Measurements from ENCODE around the gene ANKRD52. TPM values are rescaled to one million over a fixed set of nuclear protein-coding genes. Genes with fewer than 3 reads are reported as not detected.
A peak's percentile ranks its signal among the peaks of the same experiment; 100 is the strongest.

Gene ANKRD52
- total and polyA plus RNA-seq, 2 of the 8 experiments (the other 6 are each of a cell fraction or from before 2014, with no cell fraction given), result 14.0 to 36.3 TPM

DNA sequence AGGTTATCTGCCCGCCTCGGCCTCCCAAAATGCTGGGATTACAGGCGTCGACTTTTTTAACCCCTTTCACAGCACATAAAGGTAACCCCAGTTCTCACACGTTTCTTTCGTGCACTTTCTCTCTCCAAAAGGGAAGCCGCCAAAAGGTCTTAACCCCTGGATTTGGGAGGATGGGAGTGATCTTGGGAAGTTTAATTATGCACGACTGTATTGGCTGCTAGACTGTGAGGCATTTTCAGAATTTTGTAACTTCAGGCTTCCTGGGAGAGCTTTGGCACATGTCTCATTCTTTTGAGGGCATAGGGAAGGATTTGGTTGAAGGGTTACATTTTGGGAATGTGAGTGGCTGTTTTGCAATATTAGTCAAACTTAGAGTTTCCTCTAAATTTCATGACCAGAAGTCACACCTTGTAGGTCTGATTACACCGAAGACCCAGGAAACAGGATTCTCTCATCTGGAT lies 67.5 kb downstream of the ANKRD52 start:
- DNase-seq (ENCODE audit: low read depth in 1 of 2, low spot score in 2 of 2) (no peak), FAIRE-seq (no peak)
- peak overlapping the region; percentile 51 to 96 for H3K4me2 ChIP-seq (ENCODE audit: insufficient read depth in 1 of 2, low read depth in 2 of 2, low read length in 2 of 2)
- WGBS, 2 experiments (ENCODE audit: extremely low coverage in 1 of 2, insufficient coverage in 1 of 2, insufficient read length in 1 of 2, insufficient replicate concordance in 2 of 2, low coverage in 1 of 2, low lambda C conversion rate in 2 of 2, missing lambda C conversion rate in 1 of 2), result 31% methylated on average over 9 of the region's 9 CpGs; no CpG with 5 or more reads in 1 of the 2 experiments
- H3K36me3 ChIP-seq (ENCODE audit: control insufficient read depth in 2 of 4, insufficient read depth in 4 of 4, low read length in 3 of 4), result peaks cover 7 to 13% (median 8%) of the 10 kb centered on the region in 4 experiments; a peak in 6 of 8 replicates
- peak overlapping the region in 2 of 4 experiments; percentile 37 to 62; a peak in 2 of 7 replicates for H3K9ac ChIP-seq (replicated peaks in 1 of 4; ENCODE audit: extremely low read depth in 1 of 4, low read depth in 3 of 4, low read length in 3 of 4)
- no peak overlapping the region for H3K56ac ChIP-seq (replicated peaks; ENCODE audit: insufficient read length, low read depth, low read length)
- no peak overlapping the region for H3K23ac ChIP-seq (ENCODE audit: insufficient read length)
- TF ChIP-seq GABPA (IDR thresholded peaks at IDR 0.05; ENCODE audit: borderline replicate concordance, insufficient read depth, low read length) (no peak), SIX5 (IDR thresholded peaks at IDR 0.05; ENCODE audit: low read depth, low read length) (no peak), JUN (IDR thresholded peaks at IDR 0.05; ENCODE audit: low read depth, low read length) (no peak), CREB1 (IDR thresholded peaks at IDR 0.05) (no peak), CBX8 (IDR thresholded peaks at IDR 0.05; ENCODE audit: borderline replicate concordance, low read depth, low read length) (no peak)
- TF ChIP-seq, protein P1, sequence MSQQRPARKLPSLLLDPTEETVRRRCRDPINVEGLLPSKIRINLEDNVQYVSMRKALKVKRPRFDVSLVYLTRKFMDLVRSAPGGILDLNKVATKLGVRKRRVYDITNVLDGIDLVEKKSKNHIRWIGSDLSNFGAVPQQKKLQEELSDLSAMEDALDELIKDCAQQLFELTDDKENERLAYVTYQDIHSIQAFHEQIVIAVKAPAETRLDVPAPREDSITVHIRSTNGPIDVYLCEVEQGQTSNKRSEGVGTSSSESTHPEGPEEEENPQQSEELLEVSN (IDR thresholded peaks at IDR 0.05), result peak; percentile 57; the same call in 1 of the 2 replicates
- TF ChIP-seq, protein P2, sequence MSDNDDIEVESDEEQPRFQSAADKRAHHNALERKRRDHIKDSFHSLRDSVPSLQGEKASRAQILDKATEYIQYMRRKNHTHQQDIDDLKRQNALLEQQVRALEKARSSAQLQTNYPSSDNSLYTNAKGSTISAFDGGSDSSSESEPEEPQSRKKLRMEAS (IDR thresholded peaks at IDR 0.05), result peak; percentile 61; the same call in 1 of the 2 replicates
- no peak overlapping the region for H2BK20ac ChIP-seq (ENCODE audit: low read length)
- peaks cover 2 to 8% (median 4%) of the 10 kb centered on the region in 4 experiments; a peak in 3 of 7 replicates for H3K4me1 ChIP-seq (replicated peaks in 1 of 4; ENCODE audit: control insufficient read depth in 3 of 4, insufficient read depth in 4 of 4, low read length in 3 of 4)
- H3K27me3 ChIP-seq (replicated peaks in 1 of 4; ENCODE audit: control insufficient read depth in 3 of 4, extremely low read depth in 1 of 4, insufficient read depth in 3 of 4, low read length in 3 of 4), result no peaks in the 10 kb centered on the region
- no peak overlapping the region for H2BK15ac ChIP-seq (ENCODE audit: low read length)
- no peak overlapping the region for H3K4ac ChIP-seq (replicated peaks; ENCODE audit: insufficient read length, low read depth, low read length)
- no peak overlapping the region for H2BK5ac ChIP-seq (ENCODE audit: low read depth, low read length)
- peaks cover 0 to 4% of the 10 kb centered on the region in 2 experiments for H4K20me1 ChIP-seq (replicated peaks in 1 of 2; ENCODE audit: control insufficient read depth in 1 of 2, insufficient read depth in 2 of 2, low read length in 2 of 2)
- no peak overlapping the region for H2BK120ac ChIP-seq (replicated peaks; ENCODE audit: low read depth, low read length)
- no peak overlapping the region for H4K5ac ChIP-seq (ENCODE audit: insufficient read length, low read depth, low read length)
- CTCF ChIA-PET (ENCODE audit: partially characterized antibody), result interaction anchor here (0.6 to 6.2 kb wide), 9 partner anchors 13 to 116 kb away, joined by 3 to 111 read pairs (median 7); partner anchors contain the start of genes ANKRD52 and RNF41
- H2AK5ac ChIP-seq (ENCODE audit: low read depth, low read length), result no peak overlapping the region
- H4K8ac ChIP-seq (ENCODE audit: extremely low read depth, insufficient read depth, low read length), result no peak overlapping the region
- H3K9me3 ChIP-seq (ENCODE audit: insufficient read depth in 2 of 2, low read depth in 1 of 2, low read length in 1 of 2), result no peaks in the 10 kb centered on the region
- 0 out of 2 replicates have a peak overlapping the region, but pooled peaks have one; percentile 58 for H2AFZ ChIP-seq (ENCODE audit: low read length)
- H3K27ac ChIP-seq (ENCODE audit: low read depth, low read length), result no peak overlapping the region
- no peak overlapping the region for H2BK12ac ChIP-seq (ENCODE audit: low read depth, low read length)
- peaks cover 3% of the 10 kb centered on the region; the same call in 1 of the 2 replicates for H3K79me1 ChIP-seq (ENCODE audit: low read depth, low read length)
- peaks cover 14 to 29% of the 10 kb centered on the region in 2 experiments for H3K79me2 ChIP-seq (ENCODE audit: control insufficient read depth in 1 of 2, insufficient read depth in 2 of 2, low read length in 2 of 2)
- no peak overlapping the region for H3K14ac ChIP-seq (ENCODE audit: insufficient read length)
- H3K18ac ChIP-seq (ENCODE audit: extremely low read depth, low read length), result no peak overlapping the region
- POLR2A ChIA-PET (ENCODE audit: partially characterized antibody), result interaction anchor here (0.8 to 26.3 kb wide), 11 partner anchors 9 to 111 kb away, joined by 3 to 656 read pairs (median 24); partner anchors contain the start of genes ANKRD52, COQ10A, ERBB3 and MYL6
- no peak overlapping the region for H4K91ac ChIP-seq (replicated peaks; ENCODE audit: insufficient read length, low read length)
- peak overlapping the region; percentile 76 to 95 (median 82) for H3K4me3 ChIP-seq (ENCODE audit: extremely low read depth in 1 of 4, insufficient read depth in 2 of 4, low read depth in 3 of 4, low read length in 4 of 4)
- peaks cover 11% of the 10 kb centered on the region for H3K23me2 ChIP-seq (ENCODE audit: low read depth, low read length)

Data from H1 (cell line).